Measurements from ENCODE around the gene NEK10.
"Not testable (repeated sequence)": the region's sequence is repeated elsewhere in the genome, so short reads cannot be mapped to it uniquely, and the experiment has no call there.

The NEK10 gene

DNA sequence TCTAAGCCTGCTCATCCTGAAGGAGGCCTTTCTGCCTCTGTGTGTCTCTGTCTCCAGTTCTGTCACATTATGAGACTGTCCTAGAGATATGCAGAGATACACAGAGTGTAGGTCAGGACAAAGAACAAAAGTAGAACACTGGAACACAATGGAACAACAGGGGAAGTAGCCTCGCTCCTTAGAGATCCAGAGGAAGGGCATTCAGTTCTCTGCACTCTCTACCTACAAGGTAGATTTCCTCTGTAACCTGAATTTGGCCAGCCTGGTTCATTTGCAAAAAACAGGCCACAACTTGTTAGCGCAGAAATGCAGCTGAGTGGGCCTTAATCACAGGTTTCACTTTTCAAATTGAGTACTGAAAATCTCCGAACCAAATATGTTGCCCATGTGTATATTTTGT lies 19.4 kb downstream of the NEK10 start:
- no peak for DNase-seq

DNA sequence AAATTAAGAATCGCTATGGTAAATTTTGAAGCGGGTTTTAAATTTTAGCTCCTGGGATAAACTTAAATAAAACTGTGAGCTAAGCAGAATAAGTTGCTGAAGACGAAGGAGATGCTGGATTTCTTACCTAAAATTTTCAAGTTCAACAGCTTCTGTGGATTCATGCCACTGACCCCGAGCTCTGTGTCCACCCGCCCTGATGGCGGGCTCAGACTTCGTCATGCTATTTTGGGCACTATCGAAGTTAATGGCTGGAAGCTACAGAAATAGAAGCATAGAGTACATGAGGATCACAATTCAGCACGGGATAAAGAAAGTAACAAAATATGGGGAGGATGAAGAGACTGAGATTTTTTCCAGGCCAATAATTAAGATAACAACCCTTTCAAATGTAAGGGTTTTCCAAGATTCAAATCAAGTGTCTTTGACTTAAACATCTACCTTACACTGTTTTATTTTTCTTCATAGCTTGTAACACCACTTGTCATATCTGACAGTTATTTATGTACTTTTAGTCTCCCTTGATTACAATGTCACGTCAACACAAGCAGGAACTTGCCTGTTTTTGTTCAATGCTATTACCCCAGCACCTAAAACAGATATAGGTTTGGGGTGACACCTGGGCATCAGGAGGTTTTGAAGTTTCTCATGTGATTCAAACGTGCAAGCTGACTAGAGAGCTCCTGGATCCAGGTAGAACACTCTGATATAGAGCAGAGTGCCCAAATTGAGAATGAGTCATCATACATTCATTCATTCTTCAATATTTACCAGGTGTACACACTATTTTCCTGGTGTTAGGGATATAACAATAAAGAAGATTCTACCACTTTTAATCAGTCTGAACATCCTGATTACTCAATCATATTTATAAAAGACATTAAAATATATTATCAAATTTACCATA lies 23.0 kb downstream of the NEK10 start:
- no peak for DNase-seq

DNA sequence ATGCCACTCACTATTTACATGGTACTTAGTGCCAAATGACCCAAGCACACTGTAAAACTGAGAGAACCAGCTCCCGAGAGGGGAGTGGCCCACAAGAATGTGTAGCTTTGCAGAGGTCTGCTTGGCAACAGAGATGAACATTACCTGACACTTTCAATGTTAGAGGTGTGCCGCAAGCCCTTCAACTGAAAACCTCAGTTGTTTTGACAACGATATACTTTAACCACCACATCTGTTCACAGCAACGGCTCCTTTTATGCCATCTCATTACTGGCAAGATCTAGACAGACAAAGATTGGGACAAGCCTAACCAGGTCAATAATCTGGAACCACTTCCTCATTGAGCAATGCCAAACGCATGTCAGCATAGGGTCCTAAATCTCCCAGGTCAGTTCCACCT lies 23.7 kb downstream of the NEK10 start:
- no peak for DNase-seq

DNA sequence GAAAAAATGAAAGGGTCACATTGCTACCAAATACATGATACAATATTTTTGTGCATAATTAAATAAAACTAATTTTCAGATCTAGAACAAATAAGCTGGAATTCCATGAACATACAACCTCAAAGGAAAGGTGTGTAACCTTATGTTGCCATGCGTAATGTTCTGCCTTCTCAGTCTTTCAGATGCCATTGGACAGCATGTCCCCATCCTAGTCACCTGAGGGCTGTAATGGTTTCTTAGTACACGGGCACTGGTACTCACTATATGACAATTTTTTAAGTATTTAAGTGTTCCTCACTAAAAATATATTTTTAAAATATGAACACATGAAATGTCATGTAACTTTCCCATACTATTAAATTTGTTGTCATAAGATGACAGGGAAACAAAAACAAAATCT lies 24.1 kb downstream of the NEK10 start:
- no peak for DNase-seq

DNA sequence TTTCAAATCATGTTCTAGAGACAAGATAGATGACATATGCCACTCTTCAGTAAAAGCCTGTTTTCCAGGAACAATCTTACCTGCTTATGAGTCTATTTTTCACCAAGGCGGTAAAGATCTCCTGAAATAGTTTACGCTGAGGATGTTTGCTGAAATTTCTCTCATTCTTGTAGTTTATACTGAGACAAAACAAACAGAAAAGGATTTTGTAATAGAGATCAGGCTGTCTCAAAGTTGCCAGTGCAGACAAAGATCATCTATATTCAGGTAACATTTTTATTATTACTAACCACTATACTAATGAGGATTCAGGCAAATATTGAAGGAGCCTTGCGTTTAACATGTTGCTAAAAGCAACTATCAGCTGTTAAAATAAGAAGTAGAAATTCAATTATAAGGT lies 25.0 kb downstream of the NEK10 start:
- DNase-seq, result no peak

DNA sequence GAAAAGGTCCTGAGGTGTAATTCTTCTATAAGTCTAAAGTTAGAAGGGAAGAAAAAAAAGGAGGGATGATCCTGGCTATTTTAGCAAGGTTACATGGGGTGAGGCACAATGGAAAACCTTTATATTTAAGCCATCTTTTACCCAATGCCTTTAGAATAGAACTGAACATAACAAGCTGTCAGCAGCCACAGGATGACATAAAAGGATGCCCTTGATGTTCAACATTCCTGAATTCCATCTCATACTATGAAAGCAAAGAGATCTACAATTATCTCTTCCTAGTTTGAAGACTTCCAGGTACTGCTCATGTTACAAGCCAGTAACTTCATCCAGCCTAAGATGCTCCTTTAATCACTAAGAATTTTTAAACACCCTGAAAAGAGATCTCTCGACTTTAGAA lies 26.9 kb downstream of the NEK10 start:
- DNase-seq, result no peak

DNA sequence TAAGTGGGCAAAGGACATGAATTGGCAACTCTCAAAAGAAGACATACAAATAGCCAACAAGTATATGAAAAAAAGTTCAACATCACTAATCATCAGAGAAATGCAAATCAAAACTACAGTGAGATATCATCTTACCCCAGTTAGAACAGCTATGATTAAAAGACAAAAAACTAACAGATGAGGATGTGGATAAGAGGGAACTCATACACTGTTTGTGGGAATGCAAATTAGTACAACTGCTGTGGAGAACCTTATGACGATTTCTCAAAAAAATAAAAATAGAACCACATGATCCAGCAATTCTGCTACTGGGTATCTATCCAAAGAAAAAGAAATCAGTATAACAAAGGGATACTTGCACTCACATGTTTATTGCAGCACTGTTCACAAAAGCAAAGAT lies 28.6 kb downstream of the NEK10 start:
- no peak for DNase-seq

DNA sequence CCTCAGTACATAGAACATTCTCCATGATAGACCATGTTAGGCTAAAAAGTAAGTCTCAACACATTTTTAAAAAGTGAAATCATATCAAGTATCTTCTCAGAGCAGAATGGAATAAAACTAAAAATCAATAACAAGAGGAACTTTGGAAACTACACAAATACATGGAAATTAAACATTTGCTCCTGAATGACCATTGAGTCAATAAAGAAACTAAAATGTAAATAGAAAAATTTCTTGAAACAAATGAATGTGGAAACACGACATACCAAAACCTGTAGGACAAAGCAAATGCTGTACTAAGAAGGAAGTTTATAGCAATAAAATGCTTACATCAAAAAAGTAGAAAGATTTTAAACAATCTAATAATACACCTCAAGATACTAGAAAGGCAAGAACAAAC lies 33.6 kb downstream of the NEK10 start:
- no peak for DNase-seq

DNA sequence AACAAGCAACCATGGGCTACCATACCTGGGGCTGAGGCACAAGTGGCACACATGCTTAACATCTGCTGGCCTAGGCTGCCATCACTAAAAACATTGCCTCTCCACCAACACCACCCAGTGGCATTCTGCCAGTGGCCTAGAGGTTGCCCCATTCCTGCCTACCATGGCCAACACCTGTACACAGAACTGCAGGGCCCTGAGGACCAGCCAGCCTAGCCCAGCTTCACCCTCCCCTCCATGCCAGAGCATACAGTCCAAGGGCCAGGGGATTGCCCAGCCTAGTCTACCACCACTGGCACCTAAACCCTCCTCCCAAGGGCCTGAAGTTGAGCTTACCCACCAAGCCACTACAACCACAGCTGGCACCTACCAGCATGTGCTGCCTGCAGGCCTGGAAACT lies 35.3 kb downstream of the NEK10 start:
- no peak for DNase-seq

DNA sequence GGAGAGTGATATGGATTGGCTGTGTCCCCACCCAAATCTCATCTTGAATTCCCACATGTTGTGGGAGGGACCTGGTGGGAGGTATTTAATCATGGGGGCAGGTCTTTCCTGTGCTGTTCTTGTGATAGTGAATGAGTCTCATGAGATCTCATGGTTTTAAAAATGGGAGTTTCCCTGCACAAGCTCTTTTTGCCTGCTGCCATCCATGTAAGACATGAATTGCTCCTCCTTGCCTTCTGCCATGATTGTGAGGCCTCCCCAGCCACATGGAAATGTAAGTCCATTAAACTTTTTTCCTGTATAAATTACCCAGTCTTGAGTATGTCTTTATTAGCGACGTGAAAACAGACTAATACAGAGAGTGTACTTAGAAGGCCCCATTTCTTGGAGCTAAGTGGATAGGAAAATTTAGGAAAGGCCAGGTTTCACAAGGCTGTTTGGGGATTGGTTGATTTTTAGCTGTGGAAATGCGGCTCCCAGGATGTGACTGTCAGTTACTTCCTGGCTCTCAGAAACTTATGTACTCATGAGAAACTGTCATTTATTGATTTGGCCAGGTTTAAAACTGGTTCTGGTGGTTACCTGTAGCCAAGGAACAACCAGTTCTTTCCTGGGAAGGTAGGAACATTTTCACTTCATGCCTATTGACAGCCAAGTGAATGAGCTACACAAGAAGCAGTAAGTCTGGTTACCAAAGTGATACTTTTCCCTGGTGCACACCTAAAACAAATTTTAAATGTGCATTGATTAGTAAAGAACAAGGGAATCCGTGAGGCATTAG lies 40.0 kb downstream of the NEK10 start:
- DNase-seq, result not testable (repeated sequence)

DNA sequence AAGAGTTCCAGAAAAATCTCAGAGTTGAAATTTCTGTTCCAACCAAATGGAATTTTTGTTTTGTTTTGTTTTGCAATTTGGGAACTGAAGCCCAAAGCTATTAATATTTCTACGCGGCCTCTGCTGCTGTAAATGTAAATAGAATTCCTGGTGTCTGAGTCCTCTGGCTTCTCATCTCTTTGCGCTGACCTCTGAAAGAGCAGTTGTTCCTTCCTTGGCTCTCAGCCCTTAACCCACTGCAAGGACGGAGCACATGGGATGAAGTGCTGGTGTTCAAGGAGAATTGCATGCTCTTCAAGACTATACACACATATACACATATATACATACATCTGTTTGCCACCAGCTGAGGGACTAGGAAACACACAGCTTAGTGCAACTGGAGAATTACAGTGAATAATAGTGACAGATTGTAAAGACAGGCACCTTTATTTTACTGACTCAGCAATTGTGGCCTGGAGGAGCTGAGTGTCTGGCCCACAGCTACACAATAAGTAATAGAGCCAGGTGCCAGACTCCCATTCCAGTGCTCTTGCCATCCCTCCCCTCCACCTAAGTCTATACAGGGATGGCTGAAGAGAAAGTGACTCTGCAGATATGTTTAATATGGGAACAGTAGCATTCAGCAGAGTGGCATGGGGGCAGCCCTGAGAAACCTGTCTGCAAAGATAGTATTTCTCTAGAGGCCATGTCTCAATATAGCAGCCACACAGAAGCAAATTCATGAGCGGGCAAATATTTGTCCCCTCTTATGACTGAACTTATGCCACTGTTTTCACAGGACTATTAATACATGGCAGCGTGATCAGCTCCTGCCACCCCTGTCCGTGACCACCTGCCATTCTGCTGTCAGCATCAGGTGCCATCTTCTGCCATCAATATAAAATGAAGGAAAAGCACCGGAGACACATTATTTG lies 42.3 kb downstream of the NEK10 start:
- no peak for DNase-seq

DNA sequence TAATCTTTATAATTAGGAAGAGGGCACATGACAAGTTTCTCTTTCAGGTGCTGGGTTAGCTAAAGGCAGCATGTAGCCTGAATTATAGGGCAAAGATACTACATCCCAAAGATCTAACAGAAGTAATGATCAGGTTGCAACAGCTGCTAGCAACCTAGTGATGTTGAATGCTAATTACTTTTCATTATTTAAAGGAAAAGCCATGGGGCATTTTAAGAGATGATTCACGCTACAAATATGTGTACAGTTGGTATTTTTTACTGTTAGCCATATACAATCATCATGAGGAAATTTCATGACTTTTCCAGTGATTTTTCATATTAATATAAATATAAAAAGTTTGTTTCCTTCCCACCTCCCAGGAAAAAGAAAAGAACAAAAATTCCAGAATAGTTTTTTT lies 43.0 kb downstream of the NEK10 start:
- DNase-seq, result no peak

DNA sequence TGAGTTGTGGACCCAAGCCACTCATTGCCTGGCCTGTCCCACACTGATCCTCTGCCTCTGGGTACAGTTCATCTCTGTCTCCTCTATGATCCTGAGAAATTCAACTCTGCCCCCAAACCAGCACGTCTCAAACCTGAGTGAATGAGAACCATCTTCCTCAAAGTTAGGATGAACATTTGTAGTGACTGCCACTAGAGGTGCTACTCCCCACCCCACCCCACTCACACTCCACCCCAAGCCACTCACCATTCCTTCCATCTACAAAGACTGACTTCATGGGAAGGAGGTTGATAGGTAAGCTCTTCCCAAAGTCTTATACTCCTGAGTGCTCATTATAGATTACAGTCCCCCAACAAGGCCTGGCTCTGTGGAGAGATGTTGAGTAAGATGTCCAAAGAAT lies 43.8 kb downstream of the NEK10 start:
- no peak for DNase-seq

DNA sequence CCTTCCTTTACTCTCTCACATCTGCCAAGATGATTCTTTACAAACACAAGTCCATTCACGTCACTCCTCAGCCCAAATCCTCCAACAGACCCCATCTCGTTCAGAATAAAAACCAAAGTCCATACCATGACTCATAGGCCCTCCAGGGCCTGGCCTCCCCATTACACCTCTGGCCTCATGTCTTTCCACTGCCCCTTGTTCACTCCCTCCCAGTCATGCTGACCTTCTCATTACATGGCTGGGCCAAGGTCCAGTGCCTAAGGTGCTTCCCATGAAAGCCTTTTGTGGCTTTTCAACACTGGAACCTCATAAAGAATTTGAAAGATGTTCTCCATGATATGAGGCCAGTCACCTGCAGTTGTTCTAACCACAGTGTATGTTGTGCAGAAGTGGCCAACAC lies 44.5 kb downstream of the NEK10 start:
- no peak for DNase-seq

DNA sequence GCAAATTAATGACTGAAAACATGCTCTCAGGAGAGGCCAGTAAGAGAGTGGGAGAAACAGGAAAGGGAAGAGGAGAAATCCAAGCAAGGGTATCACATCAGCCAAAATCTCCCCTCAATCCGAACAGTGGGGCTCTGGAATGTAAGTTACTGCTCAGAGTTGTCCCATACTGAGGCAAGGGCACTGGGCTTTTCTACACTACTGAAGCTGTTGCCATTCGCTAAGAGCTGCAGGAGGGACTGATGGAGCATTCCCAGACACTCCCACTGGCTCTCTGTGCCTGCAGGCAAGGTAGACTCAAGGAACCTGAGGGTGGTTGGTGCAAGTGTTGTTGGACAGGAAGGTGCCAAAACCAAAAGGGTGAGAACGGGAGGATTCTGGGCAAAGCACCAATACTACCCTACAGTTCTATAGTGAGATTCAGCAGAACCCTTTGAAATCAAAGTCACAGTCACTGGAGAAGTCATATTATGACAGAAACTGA lies 46.1 kb downstream of the NEK10 start:
- DNase-seq, result no peak

DNA sequence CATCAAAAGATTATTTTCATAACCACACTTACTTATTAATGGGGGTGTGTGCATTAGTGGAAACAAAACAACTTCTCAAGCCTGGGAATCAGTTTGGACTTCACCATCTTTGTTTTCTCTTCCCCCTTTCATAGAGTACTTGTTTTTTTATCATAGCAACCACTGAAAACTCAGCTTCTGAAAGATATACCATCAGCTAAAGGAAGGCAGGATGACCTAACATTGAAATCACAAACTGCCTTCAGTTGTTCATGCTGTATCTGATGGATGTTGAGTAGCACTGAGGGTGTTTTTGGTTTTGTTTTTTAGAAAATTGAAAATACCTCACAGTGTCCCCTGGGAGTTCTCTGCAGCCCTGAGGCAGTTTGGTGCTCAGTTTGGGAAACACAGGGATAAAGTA lies 46.5 kb downstream of the NEK10 start:
- DNase-seq, result no peak

DNA sequence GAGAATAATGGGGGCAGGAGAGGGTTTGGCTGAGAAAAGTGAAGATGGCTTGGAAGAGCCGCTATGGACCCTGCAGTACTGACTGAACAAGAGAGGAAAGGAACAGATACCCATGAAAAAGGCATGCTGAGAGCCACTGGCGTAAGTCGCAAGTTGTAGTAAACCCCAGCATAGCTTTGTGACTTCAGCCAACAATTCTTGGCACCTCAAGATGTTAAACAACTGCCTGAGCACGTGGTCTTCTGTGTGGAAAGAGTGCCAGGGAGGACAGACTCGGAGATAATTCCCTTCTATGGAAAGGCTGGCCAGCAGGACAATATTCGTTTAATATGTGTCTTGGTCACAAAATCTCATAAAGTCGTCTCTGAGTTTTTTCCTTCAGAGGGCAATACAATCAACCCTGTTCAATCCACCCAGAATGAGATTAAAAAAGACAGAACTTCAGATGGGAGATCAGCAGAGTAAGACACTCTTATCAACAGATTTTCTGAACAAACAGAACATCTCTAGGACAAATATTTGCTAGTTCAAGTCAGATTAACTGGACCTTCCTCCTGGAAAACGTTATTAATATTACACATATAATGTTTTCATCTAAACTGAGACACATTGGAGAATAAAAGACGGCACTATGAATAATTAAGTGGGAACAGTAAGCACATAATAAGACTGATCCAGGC lies 49.2 kb downstream of the NEK10 start:
- DNase-seq, result no peak

DNA sequence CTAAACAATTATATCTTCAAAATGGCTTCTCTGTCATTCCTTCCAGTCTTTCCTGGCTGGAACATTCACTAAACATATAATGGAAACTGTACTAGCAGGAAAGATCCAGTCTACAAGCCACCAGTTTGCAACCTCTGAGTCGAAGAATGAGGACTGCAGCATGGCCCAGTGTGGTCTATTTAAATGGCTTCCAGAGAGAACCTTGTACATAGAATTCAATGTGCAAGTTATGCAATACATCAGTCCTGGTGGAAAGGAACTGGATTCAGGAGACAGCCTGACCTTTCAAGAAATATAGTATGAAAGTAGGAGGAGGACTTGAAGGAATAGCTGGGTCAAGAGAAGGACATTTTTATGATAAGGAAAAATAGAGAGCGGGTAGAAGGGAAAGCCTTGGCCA lies 49.9 kb downstream of the NEK10 start:
- no peak for DNase-seq

DNA sequence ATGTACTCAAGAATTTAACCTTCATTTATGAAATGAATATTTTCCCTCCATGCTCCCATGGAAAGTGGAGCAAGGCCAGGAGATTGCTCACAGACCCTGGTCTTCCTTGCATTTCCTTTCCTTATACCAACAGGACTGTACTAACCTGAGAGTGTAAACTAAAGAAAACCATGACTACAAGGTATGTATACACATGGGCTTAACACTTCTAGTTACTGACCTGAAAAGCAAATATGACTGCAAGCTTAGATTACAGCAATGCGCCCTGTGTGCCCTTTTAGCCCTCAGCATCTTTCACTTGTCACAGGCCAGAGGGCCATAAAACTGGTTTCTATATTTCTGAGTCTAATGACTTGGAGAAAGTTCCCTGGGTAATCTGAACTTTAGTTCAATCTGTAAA lies 52.1 kb downstream of the NEK10 start:
- DNase-seq, result no peak

DNA sequence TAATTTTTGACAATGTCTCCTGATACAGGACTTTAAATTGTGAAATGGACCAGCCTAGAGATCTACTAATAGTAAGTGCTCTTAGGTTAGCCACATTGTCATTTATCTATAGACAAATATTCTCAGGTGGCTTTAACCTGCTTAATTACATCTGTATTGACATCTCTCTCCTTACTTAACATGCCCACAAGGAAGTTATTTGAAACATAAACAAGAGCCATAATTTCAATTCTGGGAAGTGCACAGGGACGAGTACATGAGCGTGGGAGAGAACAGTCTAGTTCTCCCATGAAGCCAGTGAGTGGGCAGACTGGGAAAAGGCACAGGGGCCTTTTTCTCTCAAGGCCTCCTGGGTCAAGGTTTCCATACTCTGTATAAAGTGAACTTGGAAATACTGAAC lies 54.2 kb downstream of the NEK10 start:
- no peak for DNase-seq

DNA sequence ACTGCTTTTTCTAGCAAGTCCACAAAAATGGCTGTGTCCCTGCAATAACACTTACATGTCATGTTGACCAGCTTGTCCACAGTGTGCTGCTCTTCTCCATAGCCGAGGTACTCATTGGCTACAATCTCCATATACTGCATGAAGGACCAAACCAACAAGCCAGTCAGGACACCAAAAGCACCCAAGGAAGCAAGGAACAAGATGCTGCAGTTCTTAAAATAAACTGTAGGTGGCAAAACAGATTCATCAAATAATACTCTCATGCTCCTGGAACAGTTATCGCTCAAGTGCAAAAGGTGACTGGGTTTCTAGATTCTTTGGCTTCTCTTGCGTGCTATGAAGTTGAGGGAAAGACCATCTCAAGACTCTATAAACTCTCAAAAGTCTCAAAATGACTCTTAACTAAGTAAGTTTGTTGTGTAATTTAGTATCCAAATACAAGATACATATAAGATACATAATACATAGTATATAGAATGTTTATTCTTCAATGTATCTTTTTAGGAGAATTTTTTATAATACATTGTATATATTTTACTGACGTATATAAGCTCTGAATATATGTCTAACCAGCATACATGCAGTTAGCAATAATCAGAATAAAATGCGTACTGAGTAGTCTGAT lies 57.0 kb downstream of the NEK10 start:
- peak; percentile 56 for DNase-seq

DNA sequence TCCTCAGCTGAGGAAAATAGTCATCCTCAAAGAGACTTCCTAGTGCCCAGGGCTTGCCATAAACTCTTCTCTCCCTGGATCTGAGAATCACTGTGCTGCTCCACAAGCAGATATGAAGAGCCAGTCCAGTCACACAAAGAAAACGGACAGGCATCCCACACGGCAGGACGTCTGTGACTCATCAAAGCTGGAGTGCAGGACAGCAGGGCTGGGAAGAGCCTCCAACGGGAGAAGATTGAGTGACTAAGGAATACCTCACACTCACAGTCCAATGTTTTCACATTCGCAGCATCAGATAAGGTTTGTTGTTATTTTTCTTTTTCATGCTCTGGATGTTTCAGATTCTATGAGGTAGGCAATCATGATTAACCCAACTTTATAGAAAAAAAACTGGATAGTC lies 57.8 kb downstream of the NEK10 start:
- no peak for DNase-seq
